GM18907 (cell line): ENCODE data around the gene CEP85.

Source experiments
- ATAC-seq: cut with Tn5 transposase; IDR thresholded peaks from one replicate; pipeline ENCODE4 v1.9.1; 2021; ENCODE audit warnings: mild to moderate bottlenecking, moderate library complexity; ENCODE audit not compliant: unreplicated experiment

Gene CEP85

DNA sequence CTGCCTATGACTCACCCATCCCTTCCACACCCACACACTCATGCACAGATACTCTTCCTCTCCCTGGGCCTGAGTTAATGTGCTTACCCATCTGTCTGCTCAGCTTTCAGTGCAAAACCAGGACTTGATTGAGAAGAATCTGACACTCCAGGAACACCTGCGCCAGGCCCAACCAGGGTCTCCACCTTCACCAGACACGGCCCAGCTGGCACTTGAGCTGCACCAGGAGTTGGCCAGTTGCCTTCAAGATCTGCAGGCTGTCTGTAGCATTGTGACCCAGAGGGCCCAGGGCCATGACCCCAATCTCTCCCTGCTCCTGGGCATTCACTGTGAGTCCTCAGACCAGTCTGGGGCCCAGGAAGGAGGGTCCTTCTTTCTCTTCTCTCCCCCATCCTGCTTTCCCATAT lies 42.4 kb downstream of the CEP85 start:
- no peak for ATAC-seq

DNA sequence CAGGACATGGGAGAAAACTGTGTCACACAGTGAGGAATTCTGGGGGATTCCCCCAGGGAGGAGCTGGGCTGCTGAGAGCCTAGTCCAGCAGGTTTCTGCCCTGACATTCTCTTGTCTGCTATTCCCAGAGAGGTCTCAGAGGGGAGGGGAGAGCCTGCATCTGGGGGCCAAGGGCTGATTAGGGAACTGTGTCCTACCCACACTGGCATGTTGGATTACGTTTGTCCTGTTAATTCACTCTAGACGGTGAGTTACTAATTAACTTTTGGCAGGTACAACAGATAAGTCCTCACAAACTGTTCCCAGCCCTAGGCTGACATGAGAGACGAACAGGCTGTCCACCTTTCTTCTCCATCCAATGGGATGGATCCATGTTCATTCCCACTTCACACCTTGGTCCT lies 43.3 kb downstream of the CEP85 start:
- ATAC-seq, result no peak

DNA sequence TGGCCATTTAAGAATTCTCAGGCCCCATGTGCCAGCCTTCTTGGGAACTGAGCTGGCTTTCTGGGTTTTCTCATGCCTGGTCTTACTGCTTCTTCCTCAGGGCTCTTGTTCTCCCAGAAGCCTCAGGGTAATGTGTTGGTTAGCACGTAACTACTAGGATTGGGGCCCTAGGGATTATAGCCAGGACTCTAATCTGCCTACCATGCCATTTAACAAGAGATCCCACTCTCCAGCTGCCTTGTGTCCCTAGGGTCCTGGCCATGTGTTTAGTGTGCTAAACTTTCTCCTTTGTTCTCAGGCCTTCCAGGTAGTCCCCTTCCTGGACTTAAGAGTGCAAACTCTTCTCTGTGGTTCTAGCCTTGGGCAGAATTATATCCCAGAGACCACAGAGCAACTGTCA lies 43.7 kb downstream of the CEP85 start:
- no peak for ATAC-seq

DNA sequence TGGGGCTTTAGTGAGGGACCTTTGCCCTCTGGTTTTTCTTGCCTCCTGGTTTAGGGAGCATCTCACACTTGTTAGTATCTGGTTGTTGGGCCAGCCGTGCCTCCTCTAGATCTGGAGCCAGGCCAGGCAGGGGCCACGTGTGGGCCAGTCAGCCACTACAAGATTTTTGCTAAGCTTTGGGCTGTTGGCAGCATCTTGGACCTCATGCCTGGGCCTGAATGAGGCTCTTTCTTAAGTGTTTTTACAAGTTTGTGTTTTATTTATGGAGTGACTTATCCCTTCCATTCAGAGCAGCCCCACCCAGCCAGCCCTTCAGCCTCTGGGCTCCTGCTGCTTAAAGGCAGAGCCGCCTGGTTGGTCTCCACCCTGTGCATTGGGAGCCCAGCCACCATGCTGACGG lies 44.3 kb downstream of the CEP85 start:
- ATAC-seq, result no peak

DNA sequence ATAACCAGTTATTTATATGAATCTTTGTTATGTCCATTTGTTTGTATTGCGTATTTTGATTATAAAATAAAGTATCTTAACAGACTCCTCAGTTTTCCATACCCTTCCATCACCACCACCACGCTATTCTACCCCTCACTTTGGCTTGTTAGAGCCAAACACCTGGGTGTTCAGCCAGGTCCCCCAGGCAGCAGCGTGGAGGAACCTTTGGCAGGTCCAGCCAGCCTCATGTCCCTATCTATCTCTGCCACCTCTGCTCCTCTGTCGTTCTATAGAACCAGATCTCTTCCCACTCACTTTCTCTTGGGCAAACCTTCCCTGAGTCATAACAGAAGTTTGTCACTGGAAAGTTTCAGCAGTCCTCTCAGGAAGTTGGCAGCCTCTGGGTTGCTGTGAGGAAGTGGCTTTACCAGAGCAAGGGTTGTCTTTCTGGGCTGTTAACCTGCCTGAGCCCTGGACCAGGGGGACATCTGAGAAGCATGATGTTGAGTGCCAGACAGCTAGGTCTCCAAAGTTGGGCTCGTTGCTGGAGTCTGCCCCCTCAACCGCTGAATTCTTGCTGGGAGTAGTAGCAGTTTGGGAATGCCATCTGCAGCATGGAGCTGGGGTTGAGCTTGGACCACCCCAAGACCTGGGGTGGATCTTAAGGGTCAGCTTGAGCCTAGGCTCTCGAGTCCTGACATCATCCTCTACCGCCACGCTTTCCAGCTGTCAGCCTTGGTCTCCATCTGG lies 44.9 kb downstream of the CEP85 start:
- no peak for ATAC-seq

DNA sequence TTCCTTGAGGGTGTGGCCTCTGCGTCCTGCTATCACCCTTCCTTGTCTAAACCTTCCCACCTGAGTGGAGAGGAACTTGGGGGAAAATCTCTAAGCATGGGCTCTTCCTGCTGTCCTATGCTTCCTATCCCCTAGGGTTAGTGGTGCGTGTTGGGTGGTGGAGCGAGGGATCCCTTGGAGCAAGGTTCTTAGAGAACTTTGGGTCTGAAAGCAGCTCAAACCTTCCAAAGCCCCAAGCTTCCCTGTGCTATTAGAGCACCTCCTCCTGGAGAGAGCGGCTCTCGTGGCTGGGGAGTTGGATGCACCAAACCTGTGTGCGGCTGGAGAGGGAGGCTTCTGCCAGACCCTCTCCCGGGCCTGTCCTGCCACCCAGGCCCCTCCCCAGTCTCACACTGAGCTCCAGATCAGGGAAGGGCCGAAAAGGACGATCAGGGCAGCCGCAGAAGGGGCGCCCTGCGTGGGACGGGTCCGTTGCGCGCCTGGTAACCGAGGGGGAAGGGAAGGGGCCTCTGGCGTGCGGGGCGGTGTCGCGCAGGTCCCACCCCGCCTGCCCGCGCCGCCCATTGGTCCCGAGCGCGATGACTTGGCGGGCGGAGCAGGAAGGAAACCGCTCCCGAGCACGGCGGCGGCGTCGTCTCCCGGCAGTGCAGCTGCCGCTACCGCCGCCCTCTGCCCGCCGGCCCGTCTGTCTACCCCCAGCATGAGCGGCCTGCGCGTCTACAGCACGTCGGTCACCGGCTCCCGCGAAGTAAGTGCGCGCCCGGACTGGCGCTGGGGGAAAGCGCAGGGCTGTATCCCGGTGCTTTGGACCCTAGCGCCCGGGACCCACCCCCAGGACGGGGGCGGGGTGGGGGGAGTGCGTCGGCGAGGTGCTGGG lies 45.7 kb downstream of the CEP85 start, which contains the start of gene SH3BGRL3:
Gene SH3BGRL3 (plus strand): TSS at position 631 of the 877 bp plus-strand sequence. CDS start 70 bp downstream, at position 701.
- ATAC-seq, result peak; percentile 47

DNA sequence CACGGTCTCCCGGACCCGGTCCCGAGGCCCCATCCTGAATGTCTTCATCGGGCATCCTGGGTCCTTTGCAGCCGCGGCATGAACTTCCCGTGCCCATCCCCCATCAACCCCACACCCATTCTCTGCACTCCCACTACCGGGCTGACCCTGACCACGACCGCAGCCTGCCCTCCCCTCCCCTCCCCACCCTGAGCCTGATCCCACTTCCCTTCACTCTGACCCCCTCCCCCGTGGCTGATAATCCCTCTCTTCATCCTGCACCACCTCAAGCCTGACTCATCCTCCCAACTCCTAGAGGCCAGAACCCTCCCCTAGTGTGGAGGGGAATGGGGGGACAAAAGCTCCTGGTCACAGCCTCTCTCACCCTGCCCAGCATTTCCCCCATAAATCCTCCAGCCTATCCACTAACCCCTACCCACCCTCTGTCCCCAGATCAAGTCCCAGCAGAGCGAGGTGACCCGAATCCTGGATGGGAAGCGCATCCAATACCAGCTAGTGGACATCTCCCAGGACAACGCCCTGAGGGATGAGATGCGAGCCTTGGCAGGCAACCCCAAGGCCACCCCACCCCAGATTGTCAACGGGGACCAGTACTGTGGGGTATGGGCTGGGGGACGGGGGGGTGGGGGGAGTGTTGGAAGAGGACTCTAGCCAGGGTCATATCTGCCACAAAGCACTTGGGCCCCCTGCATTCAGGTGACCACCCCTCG lies 46.5 kb downstream of the CEP85 start:
- no peak for ATAC-seq

DNA sequence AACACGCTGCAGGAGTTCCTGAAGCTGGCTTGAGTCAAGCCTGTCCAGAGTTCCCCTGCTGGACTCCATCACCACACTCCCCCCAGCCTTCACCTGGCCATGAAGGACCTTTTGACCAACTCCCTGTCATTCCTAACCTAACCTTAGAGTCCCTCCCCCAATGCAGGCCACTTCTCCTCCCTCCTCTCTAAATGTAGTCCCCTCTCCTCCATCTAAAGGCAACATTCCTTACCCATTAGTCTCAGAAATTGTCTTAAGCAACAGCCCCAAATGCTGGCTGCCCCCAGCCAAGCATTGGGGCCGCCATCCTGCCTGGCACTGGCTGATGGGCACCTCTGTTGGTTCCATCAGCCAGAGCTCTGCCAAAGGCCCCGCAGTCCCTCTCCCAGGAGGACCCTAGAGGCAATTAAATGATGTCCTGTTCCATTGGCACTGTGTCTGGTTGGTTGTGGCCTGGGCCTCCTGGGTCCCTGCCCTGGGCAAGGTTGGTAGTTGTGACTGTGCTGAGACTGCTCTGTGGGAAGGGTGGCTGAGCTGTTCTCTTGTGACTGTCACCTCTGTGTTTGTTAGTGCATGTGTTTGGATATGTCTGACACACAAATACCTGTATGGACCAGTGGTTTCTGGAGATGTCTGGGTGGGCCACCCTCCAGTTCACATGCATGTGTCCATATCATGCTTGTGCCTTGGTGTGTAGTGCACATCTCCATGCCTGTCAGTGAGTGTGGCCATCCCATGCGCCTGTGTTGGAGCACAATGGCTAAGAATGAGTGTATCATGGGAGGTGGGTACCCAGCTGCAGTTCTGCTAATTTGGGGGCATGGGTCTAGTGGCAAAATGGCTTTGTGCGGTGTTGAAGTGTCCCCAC lies 47.3 kb downstream of the CEP85 start:
- ATAC-seq, result no peak

DNA sequence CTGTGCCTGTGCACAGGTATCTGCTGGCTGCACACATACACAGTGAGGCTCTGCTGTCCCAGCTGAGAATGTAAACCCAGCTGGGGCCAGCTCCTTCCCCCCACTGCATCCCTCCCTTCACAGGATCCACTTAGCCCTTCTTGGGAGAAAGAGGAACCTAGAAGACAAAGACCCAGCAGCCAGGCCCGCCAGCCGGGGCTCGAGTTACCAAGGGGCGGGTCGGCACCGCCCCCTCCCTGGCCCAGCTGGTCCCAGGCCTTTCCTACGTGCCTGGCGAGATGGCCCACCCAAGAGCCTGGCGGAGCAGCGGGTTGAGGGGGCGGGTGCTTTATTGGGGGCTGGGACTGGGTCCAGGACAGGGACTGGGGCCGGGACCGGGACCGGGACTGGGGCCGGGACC lies 48.0 kb downstream of the CEP85 start:
- ATAC-seq, result no peak

DNA sequence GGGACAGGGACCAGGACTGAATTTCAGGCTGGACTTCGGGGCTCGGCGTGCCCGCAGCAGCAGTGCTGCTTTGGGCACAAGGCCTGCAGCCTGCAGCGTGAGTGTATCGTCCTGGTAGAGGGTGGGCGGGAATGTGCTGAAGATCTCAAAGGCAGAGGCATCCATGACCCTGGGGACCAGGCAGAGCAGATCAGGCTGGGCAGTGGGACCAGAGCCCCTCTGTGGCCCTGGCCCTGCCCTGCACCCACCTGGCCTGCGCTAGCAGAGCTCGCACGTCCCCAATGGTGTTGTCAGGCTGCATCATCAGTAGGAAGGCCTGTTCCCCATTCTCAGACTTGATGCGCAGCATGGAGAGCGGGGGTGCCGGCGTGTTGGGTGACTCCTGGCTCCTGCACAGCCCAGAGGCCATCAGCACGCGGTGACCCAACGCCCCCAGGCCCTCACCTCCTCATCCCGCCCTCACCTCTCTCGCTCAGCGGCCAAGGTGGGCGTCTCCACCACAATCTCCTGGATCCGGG lies 48.5 kb downstream of the CEP85 start:
- no peak for ATAC-seq

DNA sequence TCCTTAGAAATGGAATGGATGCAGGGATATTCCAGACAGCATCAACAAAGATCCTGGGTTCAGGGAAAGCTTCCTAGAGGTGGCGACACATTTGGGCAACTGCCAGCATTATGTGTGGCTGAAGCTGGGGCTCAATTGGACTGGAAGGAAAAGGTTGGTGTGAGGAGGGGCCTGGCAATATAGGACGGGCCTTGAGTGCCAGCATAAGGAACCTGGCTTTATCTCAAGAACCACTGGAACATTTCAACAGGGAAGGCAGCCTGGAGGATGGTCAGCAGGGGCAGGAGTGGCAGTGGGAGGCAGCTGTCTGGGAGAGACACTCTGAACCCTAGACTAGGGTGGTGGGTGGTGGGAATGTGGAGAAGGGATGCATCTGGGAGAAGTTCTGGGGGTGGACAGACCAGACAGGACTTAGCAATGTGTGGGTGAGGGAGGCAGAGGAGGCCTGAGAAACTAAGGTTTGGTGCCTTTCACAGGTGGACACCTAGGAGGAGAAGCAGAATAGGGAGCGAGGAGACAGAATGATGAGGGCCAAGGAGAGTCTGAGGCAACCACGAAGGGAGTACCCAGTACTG lies 49.4 kb downstream of the CEP85 start:
- no peak for ATAC-seq

DNA sequence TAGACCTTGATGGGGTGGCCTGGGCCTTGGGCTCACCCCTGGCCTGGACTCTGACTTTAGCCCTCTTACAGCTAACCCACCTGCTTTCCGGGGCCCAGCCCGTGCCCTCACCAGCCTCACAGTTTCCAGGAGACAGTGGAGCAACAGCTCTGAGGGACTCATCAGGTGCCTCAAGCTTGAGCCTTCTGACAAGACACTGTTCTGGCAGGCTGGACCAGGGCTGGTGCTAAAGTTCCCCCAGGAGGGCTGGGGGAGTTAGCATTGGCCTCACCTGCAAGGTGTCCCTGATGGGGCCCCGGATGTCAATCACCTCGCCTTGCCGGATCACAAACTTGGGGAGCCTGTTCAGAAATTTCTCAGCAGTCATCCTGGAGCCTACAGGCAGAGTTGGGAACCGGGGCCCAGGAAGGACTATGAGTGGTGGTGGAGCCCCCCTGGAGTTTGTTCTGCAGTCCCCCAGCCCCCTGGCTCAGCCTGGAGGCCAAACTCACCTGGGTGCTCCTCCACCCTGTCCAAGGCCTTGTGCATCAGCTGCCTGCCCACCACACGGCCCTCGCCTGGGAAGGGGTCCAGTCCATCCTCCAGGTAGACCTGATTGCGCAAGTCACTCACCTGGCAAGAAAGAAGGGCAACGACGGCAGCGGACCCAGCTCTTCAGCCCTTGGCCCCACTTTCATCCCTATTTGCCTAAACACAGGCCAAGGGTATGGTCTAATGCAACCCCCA lies 50.0 kb downstream of the CEP85 start:
- no peak for ATAC-seq

DNA sequence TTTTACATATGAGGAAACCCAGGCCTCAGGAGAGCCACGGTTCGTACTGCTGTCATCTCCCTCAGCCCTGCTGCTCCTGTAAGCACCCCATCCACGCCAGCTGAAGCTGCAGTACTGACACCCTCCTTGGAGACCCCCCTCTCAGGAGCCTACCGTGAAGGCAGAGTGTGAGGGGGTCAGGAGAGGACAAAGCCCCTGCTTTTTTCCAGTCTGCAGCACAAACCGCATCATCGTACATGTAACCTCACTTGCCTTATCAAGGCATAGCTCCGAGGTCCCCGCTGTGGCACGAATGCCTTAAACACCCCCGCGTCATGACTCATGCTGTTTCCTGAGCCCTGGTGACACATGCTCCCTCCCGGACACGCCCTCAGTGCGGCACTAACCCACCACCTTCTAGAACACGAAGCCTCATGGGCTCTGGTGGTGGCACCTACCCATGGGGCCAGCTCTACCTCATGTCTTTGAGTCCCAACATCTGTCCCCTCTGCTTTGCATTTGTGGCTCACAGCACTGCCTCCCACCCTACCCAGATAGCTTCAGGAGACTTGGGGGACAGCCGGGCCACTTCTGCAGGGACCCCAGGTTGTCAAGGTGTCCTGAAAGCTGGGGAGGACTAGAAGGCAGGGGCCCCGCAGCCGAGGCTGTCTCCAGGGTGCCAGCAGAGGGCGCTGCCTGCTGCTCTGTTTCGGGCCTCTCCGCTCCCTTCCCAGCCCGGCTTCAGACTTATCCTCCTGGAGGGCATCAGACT lies 50.8 kb downstream of the CEP85 start:
- ATAC-seq, result no peak

DNA sequence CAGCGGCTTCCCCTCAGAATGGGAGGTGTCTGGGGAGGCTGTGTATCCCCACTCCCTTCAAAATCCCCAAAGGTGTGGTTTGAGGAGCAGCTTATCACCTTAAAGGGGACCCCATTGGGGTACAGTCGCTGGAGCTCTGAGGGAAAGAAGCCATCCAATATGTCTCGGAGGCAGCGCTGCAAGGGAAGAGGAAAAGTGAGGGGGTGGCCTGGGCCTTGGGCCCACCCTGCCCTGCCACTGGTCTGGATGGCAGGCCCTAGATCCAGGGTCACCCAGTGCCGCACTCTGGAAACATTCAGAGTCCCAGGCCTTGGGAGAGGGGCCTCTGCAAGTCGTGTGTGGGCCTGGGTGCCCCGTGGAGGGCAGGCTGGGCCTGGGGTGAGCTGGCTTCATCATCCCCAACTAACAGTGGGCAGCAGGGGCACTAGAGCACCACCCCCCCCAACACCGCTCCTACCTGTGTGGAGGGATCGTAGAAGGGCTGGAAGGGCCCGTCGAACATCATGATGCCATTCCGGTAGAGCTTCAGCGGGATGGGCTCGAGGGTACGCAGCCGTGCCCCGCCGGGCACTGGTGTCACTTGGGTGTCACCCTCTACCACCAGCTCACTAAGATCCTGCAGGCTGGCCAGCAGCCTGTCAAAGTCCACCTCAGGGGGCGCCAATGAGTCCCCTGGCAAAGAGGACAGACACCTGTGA lies 51.5 kb downstream of the CEP85 start:
- ATAC-seq, result no peak

DNA sequence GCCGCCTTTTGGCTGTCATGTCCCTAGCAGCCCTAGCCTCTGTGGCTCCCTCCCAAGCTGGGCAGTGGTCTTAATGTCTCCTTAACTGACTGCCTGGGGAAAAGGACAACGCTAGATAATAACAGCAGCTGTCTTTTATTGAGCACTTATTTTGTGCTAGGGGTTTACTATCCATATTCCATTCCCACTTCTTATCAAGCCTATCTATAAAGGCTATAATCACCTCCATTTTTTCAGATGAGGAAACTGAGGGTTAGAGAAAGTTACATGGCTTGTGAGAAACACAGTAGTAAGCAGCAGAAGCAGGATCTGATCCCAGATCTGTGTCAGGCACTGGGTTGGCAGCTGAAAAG lies 52.0 kb downstream of the CEP85 start:
- no peak for ATAC-seq

DNA sequence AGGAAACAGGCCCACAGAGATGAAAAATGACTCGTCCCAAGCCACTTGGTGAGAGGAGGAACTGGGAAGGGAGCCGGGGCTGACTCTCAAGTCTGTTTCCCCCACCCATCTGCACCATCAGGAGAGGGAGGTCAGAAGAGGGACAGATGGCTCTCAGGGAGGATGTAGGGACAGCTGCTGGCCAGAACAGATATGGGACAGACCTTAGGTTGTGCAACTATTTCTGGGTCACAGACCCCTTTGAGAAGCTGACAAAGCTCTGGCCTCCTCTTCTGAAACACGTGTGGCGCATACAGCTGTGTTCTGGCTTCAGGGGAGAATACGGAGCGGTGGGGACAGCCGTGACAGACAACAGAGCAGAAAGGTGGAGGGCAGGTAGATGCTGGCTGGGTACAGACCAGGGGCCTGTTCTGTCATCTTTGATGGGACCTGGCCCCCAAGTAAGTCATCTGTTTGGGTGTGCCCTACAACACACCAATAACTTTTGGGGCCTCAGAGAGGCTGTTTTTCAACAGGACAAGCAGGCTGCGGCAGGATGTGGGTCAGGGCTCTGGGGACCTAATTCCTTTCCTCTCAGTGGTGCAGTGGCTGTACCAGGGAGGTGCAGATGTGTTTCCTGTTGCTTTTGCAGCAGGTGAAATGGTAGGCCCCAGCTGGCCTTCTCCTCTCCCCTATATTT lies 53.2 kb downstream of the CEP85 start:
- peak; percentile 48 for ATAC-seq

DNA sequence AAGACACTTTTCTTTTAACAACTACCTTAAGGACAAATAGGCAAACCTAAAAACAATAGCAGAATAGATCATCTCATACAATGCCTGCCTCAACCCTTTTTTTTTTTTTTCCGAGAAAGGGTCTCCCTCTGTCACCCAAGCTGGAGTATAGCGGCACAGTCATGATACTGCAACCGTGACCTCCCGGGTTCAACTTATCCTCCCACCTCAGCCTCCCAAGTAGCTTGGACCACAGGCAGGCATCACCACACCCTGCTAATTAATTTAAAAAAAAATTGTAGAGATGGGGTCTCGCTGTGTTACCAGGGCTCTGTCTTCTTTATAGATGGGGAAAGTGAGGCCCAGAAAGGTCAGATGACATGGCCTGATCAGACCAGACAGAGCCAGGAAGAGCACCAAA lies 53.8 kb downstream of the CEP85 start:
- ATAC-seq, result no peak
